HEK293 (cell line): ENCODE data around the gene ATG4B.

ENCODE experiments used
- CTCF ChIA-PET: fragments of 350-600 bp; formaldehyde crosslinking; extraction: SDS; loops from one replicate; lab custom pipeline; 2021; ENCODE audit warnings: antibody characterized with exemption; lab: Yijun Ruan, JAX
- POLR2A ChIA-PET: fragments of 300-600 bp; formaldehyde crosslinking; extraction: SDS; loops from one replicate; lab custom pipeline; 2020; ENCODE audit warnings: antibody characterized with exemption, inconsistent platforms; lab: Yijun Ruan, JAX
- H3K27ac ChIP-seq: fragments of 200-500 bp; sonication (Bioruptor generic); 2 replicates; pipeline ENCODE4 v1.5.1; 2014; ENCODE audit warnings: low read depth, low read length, control low read depth, inconsistent platforms; ENCODE audit errors: extremely low read depth
- H3K36me3 ChIP-seq, 2 experiments: fragments of 200-500 bp in 1 of 2; sonication (Bioruptor generic) in 1 of 2; 1 replicate in 1 of 2; 2 replicates in 1 of 2; pipeline ENCODE4 v1.5.1; 2014 to 2017; ENCODE audit warnings: inconsistent platforms in 2 of 2, low read length in 2 of 2; ENCODE audit not compliant: control insufficient read depth in 2 of 2, insufficient read depth in 1 of 2
- H3K4me1 ChIP-seq: fragments of 200-500 bp; sonication (Bioruptor generic); 2 replicates; pipeline ENCODE4 v1.5.1; 2014; ENCODE audit warnings: mild to moderate bottlenecking, low read length, inconsistent platforms; ENCODE audit not compliant: control insufficient read depth, insufficient read depth
- H3K4me3 ChIP-seq: 2 replicates; pipeline ENCODE4 v1.5.1; 2011; ENCODE audit warnings: low read depth, mild to moderate bottlenecking, control low read depth, low read length, moderate library complexity
- H3K9me3 ChIP-seq: fragments of 200-500 bp; sonication (Bioruptor generic); 2 replicates; pipeline ENCODE4 v1.5.1; 2014; ENCODE audit warnings: low read depth, low read length, inconsistent platforms; ENCODE audit not compliant: control insufficient read depth, insufficient read depth
- EGR2 ChIP-seq: fragments of 450-650 bp; formaldehyde crosslinking; IDR thresholded peaks from 2 replicates; pipeline ENCODE4 v1.5.1; 2016; ENCODE audit warnings: low read depth, missing biosample characterization, missing genetic modification characterization
- PATZ1 ChIP-seq: fragments of 450-650 bp; formaldehyde crosslinking; IDR thresholded peaks from 2 replicates; pipeline ENCODE4 v1.5.1; 2016; ENCODE audit warnings: missing biosample characterization, missing genetic modification characterization
- PRDM10 ChIP-seq: fragments of 450-650 bp; formaldehyde crosslinking; IDR thresholded peaks from 2 replicates; pipeline ENCODE4 v1.5.1; 2016; ENCODE audit warnings: missing biosample characterization, missing genetic modification characterization
- RBAK ChIP-seq: fragments of 450-650 bp; formaldehyde crosslinking; IDR thresholded peaks from 2 replicates; pipeline ENCODE4 v1.5.1; 2016; ENCODE audit warnings: missing biosample characterization, missing genetic modification characterization
- SCRT1 ChIP-seq: fragments of 450-650 bp; formaldehyde crosslinking; IDR thresholded peaks from 2 replicates; pipeline ENCODE4 v1.5.1; 2016; ENCODE audit warnings: missing biosample characterization, missing genetic modification characterization, borderline replicate concordance
- SETDB1 ChIP-seq: IDR thresholded peaks from one replicate; pipeline ENCODE4 v1.6.1; 2017; ENCODE audit warnings: mild to moderate bottlenecking, low read length, moderate library complexity, mixed read lengths; ENCODE audit not compliant: insufficient read length
- ZBTB44 ChIP-seq: fragments of 450-650 bp; IDR thresholded peaks from 2 replicates; pipeline ENCODE4 v1.5.1; 2018; ENCODE audit warnings: missing biosample characterization, mild to moderate bottlenecking, missing genetic modification characterization
- ZFHX2 ChIP-seq: fragments of 450-650 bp; formaldehyde crosslinking; conservative IDR thresholded peaks from 2 replicates; pipeline ENCODE4 v1.5.1; 2016; ENCODE audit warnings: missing biosample characterization, missing genetic modification characterization
- ZFP41 ChIP-seq: fragments of 450-650 bp; formaldehyde crosslinking; IDR thresholded peaks from 2 replicates; pipeline ENCODE4 v1.5.1; 2016; ENCODE audit warnings: missing biosample characterization, missing genetic modification characterization, borderline replicate concordance
- ZNF121 ChIP-seq: fragments of 450-650 bp; formaldehyde crosslinking; IDR thresholded peaks from 2 replicates; pipeline ENCODE4 v1.5.1; 2016; ENCODE audit warnings: missing biosample characterization, missing genetic modification characterization
- ZNF133 ChIP-seq: fragments of 450-650 bp; formaldehyde crosslinking; IDR thresholded peaks from 2 replicates; pipeline ENCODE4 v1.5.1; 2016; ENCODE audit warnings: missing biosample characterization, missing genetic modification characterization
- ZNF148 ChIP-seq: fragments of 450-650 bp; formaldehyde crosslinking; IDR thresholded peaks from 2 replicates; pipeline ENCODE4 v1.5.0; 2017; ENCODE audit warnings: missing biosample characterization, missing genetic modification characterization, borderline replicate concordance
- ZNF174 ChIP-seq: fragments of 450-650 bp; formaldehyde crosslinking; IDR thresholded peaks from 2 replicates; pipeline ENCODE4 v1.5.0; 2017; ENCODE audit warnings: missing biosample characterization, mild to moderate bottlenecking, missing genetic modification characterization
- ZNF341 ChIP-seq: fragments of 450-650 bp; formaldehyde crosslinking; IDR thresholded peaks from 2 replicates; pipeline ENCODE4; 2016; ENCODE audit warnings: low read depth, missing biosample characterization, missing genetic modification characterization
- ZNF398 ChIP-seq: fragments of 450-650 bp; formaldehyde crosslinking; IDR thresholded peaks from 2 replicates; pipeline ENCODE4 v1.5.1; 2017; ENCODE audit warnings: missing biosample characterization, missing genetic modification characterization
- ZNF514 ChIP-seq: fragments of 450-650 bp; formaldehyde crosslinking; IDR thresholded peaks from 2 replicates; pipeline ENCODE4 v1.5.1; 2016; ENCODE audit warnings: missing biosample characterization, missing genetic modification characterization
- ZNF785 ChIP-seq: fragments of 450-650 bp; formaldehyde crosslinking; IDR thresholded peaks from 2 replicates; pipeline ENCODE4 v1.5.1; 2016; ENCODE audit warnings: missing biosample characterization, missing genetic modification characterization

ATG4B gene

GRCh38 chr2:241618829-241619228 lies 18.7 kb upstream of the ATG4B start:
- no peak for TF ChIP-seq PRDM10 (tag by site-specific recombination)
- no peak overlapping the region for H3K27ac ChIP-seq
- no peak overlapping the region for H3K4me3 ChIP-seq
- H3K36me3 ChIP-seq: peaks cover 10 to 28% of the 10 kb centered on the region in 2 experiments; a peak in 2 of 3 replicates
- H3K4me1 ChIP-seq: peaks cover 2% of the 10 kb centered on the region; the same call in 1 of the 2 replicates
- no peaks in the 10 kb centered on the region for H3K9me3 ChIP-seq
- CTCF ChIA-PET: no interaction called here
- POLR2A ChIA-PET: interaction anchor here (1.1 kb wide), 1 partner anchor 9 kb away, joined by 3 read pairs; no protein-coding TSS in a partner anchor

- Histone ChIP-seq H3K4me3 (no peak overlapping the region), H3K27ac (no peak overlapping the region), H3K4me1 (peaks cover 2% of the 10 kb centered on the region; the same call in 1 of the 2 replicates), H3K36me3 (peaks cover 10 to 30% of the 10 kb centered on the region in 2 experiments; a peak in 2 of 3 replicates), H3K9me3 (no peaks in the 10 kb centered on the region)
- peak; percentile 19; the same call in 1 of the 2 replicates for TF ChIP-seq ZFHX2 (tag by site-specific recombination)
- no peak for TF ChIP-seq ZNF174 (tag by site-specific recombination)
- ChIA-PET CTCF (no interaction called here), POLR2A (no interaction called here)
These were observed 17.7 kb upstream of the ATG4B start for GRCh38 chr2:241619597-241620418.

GRCh38 chr2:241620419-241620769 lies 17.1 kb upstream of the ATG4B start:
- peaks cover 2% of the 10 kb centered on the region; the same call in 1 of the 2 replicates for H3K4me1 ChIP-seq
- no peak overlapping the region for H3K4me3 ChIP-seq
- H3K36me3 ChIP-seq: peaks cover 10 to 30% of the 10 kb centered on the region in 2 experiments; a peak in 2 of 3 replicates
- POLR2A ChIA-PET: no interaction called here
- CTCF ChIA-PET: no interaction called here
- no peak overlapping the region for H3K27ac ChIP-seq
- no peaks in the 10 kb centered on the region for H3K9me3 ChIP-seq
- TF ChIP-seq RBAK (tag by site-specific recombination) (0 out of 2 replicates have a peak, but pooled peaks have one; percentile 42), ZNF148 (tag by site-specific recombination) (peak; percentile 77; the same call in 1 of the 2 replicates), SCRT1 (tag by site-specific recombination) (no peak), ZNF133 (tag by site-specific recombination) (no peak), ZNF341 (tag by site-specific recombination) (no peak), PATZ1 (tag by site-specific recombination) (no peak), ZBTB44 (no peak), ZNF514 (tag by site-specific recombination) (no peak), ZNF785 (tag by site-specific recombination) (no peak), ZFP41 (tag by site-specific recombination) (no peak), SETDB1 (peak; percentile 77), ZNF121 (tag by site-specific recombination) (no peak), EGR2 (peak; percentile 48; the same call in 1 of the 2 replicates), ZNF398 (peak; percentile 81)
